GM21723 (cell line): Measurements from ENCODE around the gene FARSB.

Experiments
- ATAC-seq: cut with Tn5 transposase; IDR thresholded peaks from one replicate; pipeline ENCODE4 v1.9.1; 2021; ENCODE audit warnings: mild to moderate bottlenecking, moderate library complexity; ENCODE audit not compliant: unreplicated experiment

The FARSB gene

DNA sequence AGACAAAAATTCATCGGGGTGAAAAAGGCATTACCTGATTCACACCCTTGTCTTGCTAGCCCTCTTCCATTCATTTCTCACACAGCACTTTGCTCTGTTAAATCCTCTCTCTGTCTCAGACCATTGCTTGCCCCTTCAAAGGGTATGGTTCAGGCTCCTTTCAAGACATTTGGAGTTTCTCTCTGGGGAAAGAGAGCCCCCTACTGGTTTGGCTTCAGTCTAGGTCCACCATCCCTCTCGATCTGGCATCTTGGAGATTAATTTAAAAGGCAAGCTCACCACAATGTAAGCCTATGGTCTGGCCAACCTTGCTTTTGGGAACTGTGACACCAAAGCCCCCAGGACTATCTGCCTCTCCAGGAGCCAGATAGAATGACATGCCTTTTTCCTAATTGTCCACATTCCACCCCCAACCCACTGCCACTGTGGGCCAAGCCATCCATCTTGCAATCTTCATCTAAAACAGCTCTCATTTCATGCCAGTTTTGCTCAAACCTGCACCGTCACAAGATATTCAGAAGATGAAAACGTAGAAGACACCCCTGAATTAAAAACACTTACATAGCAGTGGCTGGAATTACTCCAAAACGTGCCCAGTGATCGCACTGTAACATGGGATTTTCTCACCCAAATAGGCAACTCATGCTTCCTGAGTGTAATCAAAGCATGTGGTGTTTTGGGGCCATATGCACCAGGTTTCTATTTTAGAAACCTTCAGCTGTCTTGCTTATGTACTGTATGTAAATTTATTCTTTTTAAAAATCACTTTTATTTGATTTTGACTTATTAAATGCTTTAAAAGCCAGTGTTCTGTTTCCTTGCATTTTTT lies 93.9 kb downstream of the FARSB start:
- ATAC-seq: peak; percentile 92

GRCh38 chr2:222561151-222561550 lies 94.7 kb downstream of the FARSB start:
- no peak for ATAC-seq

DNA sequence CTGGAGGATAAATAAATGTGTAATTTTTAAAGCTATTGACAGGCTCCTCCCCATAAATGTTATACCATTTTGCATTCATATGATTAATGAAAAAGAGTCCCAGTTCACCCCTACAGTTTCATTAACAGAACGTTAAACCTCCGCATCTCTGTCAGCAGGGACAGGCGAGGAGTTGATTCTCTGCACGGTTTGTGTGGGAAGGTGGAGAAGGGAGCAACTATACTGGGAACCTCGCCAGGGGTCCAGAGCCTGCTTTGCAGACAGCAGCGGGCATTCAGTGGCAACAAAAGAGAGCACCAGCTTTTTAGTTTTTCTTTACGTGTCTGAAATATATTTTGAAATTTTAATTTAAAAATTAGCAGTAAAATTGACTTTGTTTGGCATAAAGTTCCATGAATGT lies 101.4 kb downstream of the FARSB start:
- ATAC-seq: no peak

GRCh38 chr2:222548992-222549391 lies 106.9 kb downstream of the FARSB start:
- no peak for ATAC-seq

DNA sequence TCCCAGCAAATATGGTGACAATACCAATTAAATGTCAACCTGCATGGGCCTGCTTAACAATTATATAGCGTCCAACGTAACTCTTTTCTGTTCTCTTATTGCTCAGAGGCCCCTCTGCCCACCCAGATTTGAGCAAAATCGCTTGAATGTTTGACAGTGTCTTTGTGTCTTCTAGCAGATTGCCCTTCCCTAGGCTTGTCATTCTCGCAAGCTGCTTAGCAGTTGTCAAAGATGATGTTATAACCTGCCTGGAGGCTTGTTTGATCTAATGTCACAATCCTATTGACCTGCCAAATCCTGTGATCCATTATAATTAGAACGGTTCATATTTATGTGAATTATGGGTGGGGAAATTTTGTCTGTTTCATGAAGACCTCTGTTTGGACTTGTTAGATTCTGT lies 108.8 kb downstream of the FARSB start:
- no peak for ATAC-seq

GRCh38 chr2:222545823-222546795 lies 109.8 kb downstream of the FARSB start:
- no peak for ATAC-seq

DNA sequence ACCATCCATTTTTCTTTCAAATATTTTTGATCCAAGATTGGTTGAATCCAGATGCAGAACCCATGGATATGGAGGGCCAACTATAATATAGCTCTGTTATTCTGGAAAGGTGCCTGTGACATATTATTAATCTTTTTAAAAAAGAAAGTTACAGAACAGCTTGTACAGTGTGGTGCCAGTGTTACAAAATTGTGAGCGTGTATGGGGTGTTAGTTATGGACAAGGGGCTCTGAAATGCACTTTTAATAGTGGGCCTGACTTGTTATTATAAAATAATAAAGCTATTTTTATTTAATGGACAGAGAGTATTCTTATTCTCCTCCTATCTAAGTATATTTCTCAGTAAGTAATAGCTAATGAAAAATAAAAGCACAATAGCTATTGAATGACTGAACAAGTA lies 111.2 kb downstream of the FARSB start:
- ATAC-seq: no peak

DNA sequence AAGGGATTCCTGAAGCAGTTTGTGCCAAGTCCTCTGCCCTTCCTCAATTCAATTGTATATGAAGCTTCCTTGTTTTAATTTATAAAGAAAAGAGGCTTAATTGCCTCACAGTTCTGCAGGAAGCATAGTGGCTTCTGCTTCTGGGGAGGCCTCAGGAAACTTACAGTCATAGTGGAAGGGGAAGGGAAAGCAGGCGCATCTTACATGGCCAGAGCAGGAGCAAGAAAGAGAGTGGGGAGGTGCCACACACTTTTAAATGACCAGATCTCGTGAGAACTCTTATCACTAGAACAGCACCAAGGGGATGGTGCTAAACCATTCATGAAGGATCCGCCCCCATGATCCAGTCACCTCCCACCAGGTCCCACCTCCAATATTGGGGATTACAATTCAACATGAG lies 117.4 kb downstream of the FARSB start:
- peak; percentile 64 for ATAC-seq

DNA sequence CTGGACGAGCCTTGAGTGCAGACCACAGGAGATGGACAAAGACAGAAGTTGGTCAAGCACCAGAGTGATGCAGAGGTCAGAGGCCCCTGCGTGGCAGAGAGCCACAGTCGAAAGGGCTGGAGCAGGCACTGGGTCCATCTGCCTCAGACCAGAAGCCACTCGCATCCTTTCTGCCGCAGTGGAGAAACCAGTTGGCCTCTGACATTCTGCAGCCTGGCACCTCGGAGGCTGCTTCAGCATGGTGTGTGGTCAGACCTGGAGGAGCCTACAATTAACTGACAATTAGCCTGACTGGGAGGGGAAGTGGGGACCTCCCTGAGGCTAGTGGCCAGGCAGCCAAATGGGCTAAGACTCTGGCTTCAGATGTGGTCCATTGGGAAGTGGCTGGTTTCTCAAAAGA lies 120.4 kb downstream of the FARSB start:
- no peak for ATAC-seq

DNA sequence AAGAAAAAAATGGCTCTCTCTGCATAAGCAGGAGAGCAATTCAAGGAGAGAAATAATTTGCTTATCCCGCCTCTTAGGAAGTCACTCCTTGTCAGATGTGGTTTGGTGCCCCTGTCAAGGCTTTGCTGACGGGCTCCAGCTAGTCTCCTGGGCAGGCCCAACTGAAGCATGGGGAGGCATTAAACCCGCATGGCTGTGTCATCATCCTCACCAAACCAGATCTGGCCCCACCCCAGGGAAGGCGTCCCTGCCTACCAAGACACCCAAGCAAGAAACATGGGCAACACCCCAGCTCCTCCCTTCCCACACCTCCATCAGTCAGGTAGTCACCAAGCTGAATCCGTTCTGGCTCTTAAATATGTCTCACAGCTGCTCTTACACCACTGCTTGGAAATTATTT lies 123.6 kb downstream of the FARSB start:
- ATAC-seq: no peak

DNA sequence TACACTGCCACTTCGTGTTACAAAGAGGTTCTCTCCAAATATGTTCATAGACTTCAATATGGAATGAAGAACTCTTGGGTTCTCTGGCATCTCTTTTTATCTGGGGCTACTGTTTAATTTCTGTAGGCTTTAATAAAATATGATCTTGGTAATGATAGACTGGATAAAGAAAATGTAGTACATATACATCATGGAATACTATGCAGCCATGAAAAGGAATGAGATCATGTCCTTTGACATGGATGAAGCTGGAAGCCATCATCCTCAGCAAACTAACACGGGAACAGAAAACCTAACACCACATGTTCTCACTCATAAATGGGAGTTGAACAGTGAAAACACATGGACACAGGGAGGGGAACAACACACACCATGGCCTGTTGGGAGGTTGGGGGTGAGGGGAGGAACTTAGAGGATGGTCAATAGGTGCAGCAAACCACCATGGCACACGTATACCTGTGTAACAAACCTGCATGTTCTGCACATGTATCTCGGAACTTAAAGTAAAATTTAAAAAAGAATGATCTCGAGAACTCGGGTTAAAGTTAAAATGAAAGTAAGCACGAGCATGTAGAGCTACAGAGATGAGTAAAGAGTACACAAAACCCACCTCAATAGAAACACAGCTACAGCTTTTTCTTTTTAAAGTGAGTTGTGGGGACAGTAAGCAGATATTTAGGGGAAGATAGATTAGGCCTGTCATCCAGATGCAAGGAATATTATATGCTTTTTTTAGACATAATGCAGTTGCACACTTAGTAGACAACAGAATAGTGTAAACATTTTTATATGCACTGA lies 129.2 kb downstream of the FARSB start:
- ATAC-seq: peak; percentile 51

DNA sequence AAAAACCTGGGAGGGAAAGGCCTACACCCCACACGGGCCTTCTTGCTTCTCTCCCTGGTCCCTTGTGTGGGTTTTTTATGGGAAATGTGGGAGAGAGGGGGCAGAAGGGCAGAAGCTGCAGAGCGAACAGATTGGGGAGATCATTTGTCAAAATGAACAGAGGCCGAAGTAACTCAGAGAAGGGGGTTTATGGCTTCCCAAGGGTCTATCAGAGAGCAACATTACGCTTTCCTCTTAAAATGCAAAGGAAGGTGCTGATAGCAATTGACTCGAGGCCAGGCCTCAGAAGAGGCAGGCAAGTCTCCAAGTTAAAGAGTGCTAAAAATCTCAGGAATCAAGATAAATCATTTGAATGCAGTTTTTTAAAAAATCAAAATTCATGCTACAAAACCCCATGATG lies 130.1 kb downstream of the FARSB start:
- no peak for ATAC-seq

DNA sequence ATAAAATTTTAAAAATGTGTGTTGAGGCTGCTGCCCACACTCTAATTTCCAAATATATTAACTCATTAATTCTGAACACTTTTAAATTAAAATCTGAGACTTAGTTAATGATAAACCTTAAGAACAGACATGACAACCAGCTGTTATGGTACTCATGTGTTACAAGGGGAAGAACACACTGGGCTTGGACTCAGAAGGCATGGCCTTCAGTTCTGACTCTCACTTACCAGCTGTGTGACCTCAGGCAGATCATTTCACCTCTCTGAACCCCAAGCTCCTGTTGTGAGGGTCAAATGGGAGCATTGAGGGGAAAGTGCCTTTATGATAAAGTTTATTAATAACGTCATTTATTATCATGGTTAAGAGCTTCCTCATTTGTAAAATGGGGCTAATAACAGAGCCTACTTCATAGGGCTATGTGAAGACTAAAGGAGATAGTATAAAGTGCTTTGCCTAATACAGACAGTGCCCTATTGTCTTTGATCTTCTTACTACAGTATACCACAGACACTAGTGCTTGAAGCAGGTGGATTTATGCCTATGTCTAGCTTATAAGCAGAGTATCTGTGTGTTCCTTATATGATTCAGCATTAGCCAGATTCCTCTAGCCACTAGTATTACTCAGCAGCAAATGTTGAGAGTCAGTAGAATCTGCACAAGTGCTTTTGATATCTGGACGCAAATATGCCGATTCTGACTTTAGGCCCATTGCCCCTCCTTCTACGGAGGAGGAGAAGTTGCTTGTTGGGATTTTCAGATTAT lies 131.9 kb downstream of the FARSB start:
- peak; percentile 35 for ATAC-seq

DNA sequence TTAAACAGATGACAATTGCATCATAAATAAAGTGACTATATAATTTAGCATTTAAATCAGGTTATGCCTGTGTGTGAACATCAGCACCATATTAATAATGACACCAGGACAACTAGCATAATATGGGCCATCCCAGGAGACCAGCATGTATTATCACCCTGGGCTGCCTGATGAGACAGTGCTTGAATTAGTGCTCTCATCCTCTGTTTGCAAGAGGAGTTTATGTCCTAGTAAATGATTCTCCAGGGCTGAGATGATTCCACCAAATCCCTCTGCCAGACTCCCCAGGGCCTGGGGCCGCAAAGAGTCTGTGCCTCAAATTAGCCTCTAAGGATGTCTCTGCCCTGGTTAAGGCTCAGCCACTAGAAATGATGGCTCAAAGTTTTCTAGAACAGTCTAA lies 133.8 kb downstream of the FARSB start:
- no peak for ATAC-seq

DNA sequence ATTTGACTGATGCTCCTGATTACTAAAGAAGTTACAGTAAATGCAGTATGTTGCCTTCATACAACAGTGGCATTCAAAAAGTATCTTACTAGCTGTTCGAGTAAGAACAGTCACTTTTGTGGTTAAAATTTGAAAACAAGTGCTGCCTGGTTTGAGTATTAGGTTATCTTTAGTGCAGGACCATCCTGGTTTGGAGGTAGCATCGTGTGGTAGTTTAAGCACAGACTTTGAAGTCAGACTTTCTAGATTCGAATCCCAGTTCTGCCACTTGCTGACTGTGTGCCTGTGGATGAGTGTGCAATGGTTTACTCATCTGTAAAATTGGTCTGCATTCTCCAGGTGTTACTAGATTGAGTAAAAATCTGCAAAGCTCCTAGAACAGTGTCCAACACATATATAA lies 134.8 kb downstream of the FARSB start:
- ATAC-seq: peak; percentile 77
